ENCODE results near the gene TCF15. TPM values are rescaled to one million over a fixed set of nuclear protein-coding genes. Genes with fewer than 3 reads are reported as not detected.

TCF15 gene
- total and polyA plus RNA-seq, 2 of the 13 experiments (the other 11 are each of a cell fraction or from before 2014, with no cell fraction given) = not detected

DNA sequence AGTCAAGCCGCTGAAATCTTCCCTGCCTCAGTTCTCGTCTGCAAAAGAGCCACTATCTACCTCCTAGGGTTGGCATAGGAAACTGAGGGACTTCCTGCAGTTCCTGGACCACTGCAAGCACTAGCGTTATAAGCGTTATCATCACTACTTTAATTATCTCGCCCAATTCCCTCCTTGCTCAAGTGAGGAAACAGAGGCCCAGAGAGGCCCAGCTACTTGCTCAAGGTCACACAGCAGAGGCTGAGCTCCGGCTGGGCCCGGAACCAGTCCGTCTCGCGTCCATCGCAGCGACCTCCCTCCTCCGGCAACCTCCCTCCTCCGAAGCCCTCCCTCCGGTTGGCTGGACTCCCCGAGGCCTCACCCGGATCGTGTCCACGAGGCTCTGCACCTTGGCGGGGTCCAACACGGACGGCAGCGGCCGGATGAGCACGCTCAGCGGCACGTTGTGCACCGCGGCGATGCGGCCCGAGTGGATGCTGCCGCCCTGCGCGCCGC, 42.6 kb upstream of the TCF15 start (continued):
- peak; percentile 77; the same call in 1 of the 2 replicates for TF ChIP-seq PHF8 (CRISPR knock-in tag; IDR thresholded peaks at IDR 0.05)
- TF ChIP-seq, protein P1, sequence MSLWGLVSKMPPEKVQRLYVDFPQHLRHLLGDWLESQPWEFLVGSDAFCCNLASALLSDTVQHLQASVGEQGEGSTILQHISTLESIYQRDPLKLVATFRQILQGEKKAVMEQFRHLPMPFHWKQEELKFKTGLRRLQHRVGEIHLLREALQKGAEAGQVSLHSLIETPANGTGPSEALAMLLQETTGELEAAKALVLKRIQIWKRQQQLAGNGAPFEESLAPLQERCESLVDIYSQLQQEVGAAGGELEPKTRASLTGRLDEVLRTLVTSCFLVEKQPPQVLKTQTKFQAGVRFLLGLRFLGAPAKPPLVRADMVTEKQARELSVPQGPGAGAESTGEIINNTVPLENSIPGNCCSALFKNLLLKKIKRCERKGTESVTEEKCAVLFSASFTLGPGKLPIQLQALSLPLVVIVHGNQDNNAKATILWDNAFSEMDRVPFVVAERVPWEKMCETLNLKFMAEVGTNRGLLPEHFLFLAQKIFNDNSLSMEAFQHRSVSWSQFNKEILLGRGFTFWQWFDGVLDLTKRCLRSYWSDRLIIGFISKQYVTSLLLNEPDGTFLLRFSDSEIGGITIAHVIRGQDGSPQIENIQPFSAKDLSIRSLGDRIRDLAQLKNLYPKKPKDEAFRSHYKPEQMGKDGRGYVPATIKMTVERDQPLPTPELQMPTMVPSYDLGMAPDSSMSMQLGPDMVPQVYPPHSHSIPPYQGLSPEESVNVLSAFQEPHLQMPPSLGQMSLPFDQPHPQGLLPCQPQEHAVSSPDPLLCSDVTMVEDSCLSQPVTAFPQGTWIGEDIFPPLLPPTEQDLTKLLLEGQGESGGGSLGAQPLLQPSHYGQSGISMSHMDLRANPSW (CRISPR knock-in tag; IDR thresholded peaks at IDR 0.05; ENCODE audit: borderline replicate concordance) = no peak
- no peak; the same call in 2 of the 3 replicates for TF ChIP-seq MXI1 (IDR thresholded peaks at IDR 0.05; ENCODE audit: borderline replicate concordance, low read depth, low read length)
- no peak for TF ChIP-seq HOMEZ (CRISPR knock-in tag; IDR thresholded peaks at IDR 0.05; ENCODE audit: low read depth)
- TF ChIP-seq TSC22D2 (CRISPR knock-in tag; IDR thresholded peaks at IDR 0.05; ENCODE audit: borderline replicate concordance) = no peak; the same call in 1 of the 2 replicates
- no peak for TF ChIP-seq PRDM15 (CRISPR knock-in tag; IDR thresholded peaks at IDR 0.05)
- TF ChIP-seq ZKSCAN8 (CRISPR knock-in tag; IDR thresholded peaks at IDR 0.05; ENCODE audit: borderline replicate concordance) = 0 out of 2 replicates have a peak, but pooled peaks have one; percentile 14
- TF ChIP-seq ZFP91 (CRISPR knock-in tag; IDR thresholded peaks at IDR 0.05; ENCODE audit: borderline replicate concordance) = no peak; the same call in 1 of the 2 replicates
- TF ChIP-seq NONO (IDR thresholded peaks at IDR 0.05) = no peak
- TF ChIP-seq NONO (CRISPR knock-in tag; conservative IDR thresholded peaks at IDR 0.05) = no peak
- TF ChIP-seq ZNF451 (CRISPR knock-in tag; IDR thresholded peaks at IDR 0.05) = no peak
- TF ChIP-seq ZNF652 (CRISPR knock-in tag; IDR thresholded peaks at IDR 0.05; ENCODE audit: borderline replicate concordance, low read depth) = no peak
- no peak for TF ChIP-seq SYNCRIP (IDR thresholded peaks at IDR 0.05; ENCODE audit: insufficient read depth, low read depth, low read length)
- TF ChIP-seq NR1H2 (CRISPR knock-in tag; IDR thresholded peaks at IDR 0.05; ENCODE audit: borderline replicate concordance, low read depth) = no peak; the same call in 1 of the 2 replicates
- no peak for TF ChIP-seq ZNF720 (CRISPR knock-in tag; IDR thresholded peaks at IDR 0.05)
- TF ChIP-seq ZBTB21 (CRISPR knock-in tag; IDR thresholded peaks at IDR 0.05) = no peak
- no peak for TF ChIP-seq ZNF577 (CRISPR knock-in tag; IDR thresholded peaks at IDR 0.05; ENCODE audit: borderline replicate concordance, low read depth)
- TF ChIP-seq RFX1 (IDR thresholded peaks at IDR 0.05) = no peak
- TF ChIP-seq ZNF691 (CRISPR knock-in tag; IDR thresholded peaks at IDR 0.05; ENCODE audit: borderline replicate concordance, low read depth) = no peak
- no peak for TF ChIP-seq AKAP8 (CRISPR knock-in tag; IDR thresholded peaks at IDR 0.05)

Measured in HepG2 (cell line).